Measurements from ENCODE around the gene UQCC3. TPM values are rescaled to one million over a fixed set of nuclear protein-coding genes. Genes with fewer than 3 reads are reported as not detected.

UQCC3 gene
- total RNA-seq, 1 experiment from 2014 or later = 17.9 TPM

DNA sequence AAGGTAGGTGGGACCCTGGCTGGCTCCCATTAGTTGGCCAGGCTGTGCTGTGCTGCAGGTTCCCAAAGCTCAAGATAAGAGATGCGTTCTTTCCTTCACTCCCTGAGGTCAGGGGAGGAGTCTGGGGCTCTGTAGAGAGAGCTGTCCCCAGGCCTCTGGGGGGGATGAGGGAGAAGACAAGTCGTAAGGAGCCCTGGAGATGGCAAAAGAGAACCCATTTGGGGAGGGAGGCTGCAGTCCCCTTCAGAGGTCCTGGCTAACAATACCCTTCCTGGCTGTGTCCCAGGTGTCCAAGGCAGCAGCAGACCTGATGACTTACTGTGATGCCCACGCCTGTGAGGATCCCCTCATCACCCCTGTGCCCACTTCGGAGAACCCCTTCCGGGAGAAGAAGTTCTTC is 36.9 kb downstream of the UQCC3 start:
- Histone ChIP-seq H3K27ac (ENCODE audit: low read depth, low read length) (no peak overlapping the region), H3K36me3 (ENCODE audit: control insufficient read depth in 1 of 2, insufficient read depth in 2 of 2, low read length in 2 of 2) (peaks cover 14 to 37% of the 10 kb centered on the region in 2 experiments), H3K4me2 (ENCODE audit: low read length) (no peak overlapping the region), H3K27me3 (ENCODE audit: insufficient read depth, low read length) (no peaks in the 10 kb centered on the region), H3K4me3 (replicated peaks in 1 of 2; ENCODE audit: low read depth in 1 of 2, low read length in 2 of 2) (no peak overlapping the region), H2AFZ (ENCODE audit: low read depth, low read length, poor library complexity, severe bottlenecking) (no peak overlapping the region), H3K79me2 (ENCODE audit: insufficient read depth, low read length) (peaks cover 16% of the 10 kb centered on the region), H3K9me3 (ENCODE audit: control insufficient read depth in 1 of 2, insufficient read depth in 1 of 2, low read depth in 1 of 2, low read length in 2 of 2) (no peaks in the 10 kb centered on the region), H4K20me1 (ENCODE audit: insufficient read depth) (no peaks in the 10 kb centered on the region), H3K9ac (ENCODE audit: low read length) (no peak overlapping the region), H3K4me1 (ENCODE audit: control insufficient read depth in 1 of 2, insufficient read depth in 2 of 2, low read length in 2 of 2) (peaks cover 5 to 20% of the 10 kb centered on the region in 2 experiments), H3K9me2 (ENCODE audit: insufficient read depth) (no peaks in the 10 kb centered on the region)
- DNase-seq (ENCODE audit: low read depth, low spot score) (no peak), ATAC-seq (no peak)
- intact Hi-C loops (cut with micrococcal nuclease) = no loop called here
- POLR2A ChIA-PET = interaction anchor here (0.9 kb wide), 1 partner anchor 40 kb away, joined by 3 read pairs; no protein-coding TSS in a partner anchor
- no TSS peak for BruUV-seq (replicated peaks)
- CTCF ChIA-PET = no interaction called here
- TF ChIP-seq, protein P1, sequence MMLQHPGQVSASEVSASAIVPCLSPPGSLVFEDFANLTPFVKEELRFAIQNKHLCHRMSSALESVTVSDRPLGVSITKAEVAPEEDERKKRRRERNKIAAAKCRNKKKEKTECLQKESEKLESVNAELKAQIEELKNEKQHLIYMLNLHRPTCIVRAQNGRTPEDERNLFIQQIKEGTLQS (IDR thresholded peaks at IDR 0.05) = no peak
- peak; percentile 41; the same call in 1 of the 2 replicates for TF ChIP-seq POLR2AphosphoS5 (IDR thresholded peaks at IDR 0.05; ENCODE audit: low read depth, low read length)
- RAD21 ChIA-PET (ENCODE audit: low non-redundant PET in 1 of 2, low total read pairs in 2 of 2, uncharacterized antibody in 2 of 2, unreplicated experiment in 2 of 2) = no interaction called here

DNA sequence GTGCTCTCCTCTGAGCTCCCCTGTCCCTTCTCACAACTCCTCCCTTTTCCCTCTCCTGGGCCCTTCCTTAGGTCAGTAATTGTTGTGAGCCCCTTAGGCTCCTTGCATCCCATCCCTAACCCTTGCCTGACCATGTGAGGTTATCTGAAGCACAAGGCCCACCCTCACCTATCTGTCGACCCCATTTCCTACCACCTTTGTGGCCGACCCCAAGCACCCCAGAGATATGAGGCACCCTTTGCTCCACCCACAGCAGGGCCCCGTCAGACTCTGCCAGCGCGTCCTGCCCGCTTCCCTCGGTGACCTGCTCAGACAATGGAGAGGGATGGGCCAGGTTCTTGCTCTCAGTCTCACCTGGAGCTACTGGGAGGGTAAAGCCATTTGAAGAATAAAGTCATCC is 37.3 kb downstream of the UQCC3 start:
- Histone ChIP-seq H3K9ac (ENCODE audit: low read length) (no peak overlapping the region), H3K9me3 (ENCODE audit: control insufficient read depth in 1 of 2, insufficient read depth in 1 of 2, low read depth in 1 of 2, low read length in 2 of 2) (no peaks in the 10 kb centered on the region), H3K9me2 (ENCODE audit: insufficient read depth) (no peaks in the 10 kb centered on the region), H3K79me2 (ENCODE audit: insufficient read depth, low read length) (peaks cover 20% of the 10 kb centered on the region), H3K27ac (ENCODE audit: low read depth, low read length) (no peak overlapping the region), H4K20me1 (ENCODE audit: insufficient read depth) (no peaks in the 10 kb centered on the region), H3K4me3 (replicated peaks in 1 of 2; ENCODE audit: low read depth in 1 of 2, low read length in 2 of 2) (no peak overlapping the region), H3K4me2 (ENCODE audit: low read length) (no peak overlapping the region), H3K36me3 (ENCODE audit: control insufficient read depth in 1 of 2, insufficient read depth in 2 of 2, low read length in 2 of 2) (peaks cover 18 to 40% of the 10 kb centered on the region in 2 experiments), H2AFZ (ENCODE audit: low read depth, low read length, poor library complexity, severe bottlenecking) (no peak overlapping the region), H3K4me1 (ENCODE audit: control insufficient read depth in 1 of 2, insufficient read depth in 2 of 2, low read length in 2 of 2) (peaks cover 5 to 20% of the 10 kb centered on the region in 2 experiments), H3K27me3 (ENCODE audit: insufficient read depth, low read length) (no peaks in the 10 kb centered on the region)
- RAD21 ChIA-PET (ENCODE audit: low non-redundant PET in 1 of 2, low total read pairs in 2 of 2, uncharacterized antibody in 2 of 2, unreplicated experiment in 2 of 2) = no interaction called here
- CTCF ChIA-PET = no interaction called here
- intact Hi-C loops (cut with micrococcal nuclease) = no loop called here
- ATAC-seq = no peak
- no peak for DNase-seq (ENCODE audit: low read depth, low spot score)
- POLR2A ChIA-PET = interaction anchor here (0.9 kb wide), 1 partner anchor 40 kb away, joined by 3 read pairs; no protein-coding TSS in a partner anchor
- TF ChIP-seq, protein P2, sequence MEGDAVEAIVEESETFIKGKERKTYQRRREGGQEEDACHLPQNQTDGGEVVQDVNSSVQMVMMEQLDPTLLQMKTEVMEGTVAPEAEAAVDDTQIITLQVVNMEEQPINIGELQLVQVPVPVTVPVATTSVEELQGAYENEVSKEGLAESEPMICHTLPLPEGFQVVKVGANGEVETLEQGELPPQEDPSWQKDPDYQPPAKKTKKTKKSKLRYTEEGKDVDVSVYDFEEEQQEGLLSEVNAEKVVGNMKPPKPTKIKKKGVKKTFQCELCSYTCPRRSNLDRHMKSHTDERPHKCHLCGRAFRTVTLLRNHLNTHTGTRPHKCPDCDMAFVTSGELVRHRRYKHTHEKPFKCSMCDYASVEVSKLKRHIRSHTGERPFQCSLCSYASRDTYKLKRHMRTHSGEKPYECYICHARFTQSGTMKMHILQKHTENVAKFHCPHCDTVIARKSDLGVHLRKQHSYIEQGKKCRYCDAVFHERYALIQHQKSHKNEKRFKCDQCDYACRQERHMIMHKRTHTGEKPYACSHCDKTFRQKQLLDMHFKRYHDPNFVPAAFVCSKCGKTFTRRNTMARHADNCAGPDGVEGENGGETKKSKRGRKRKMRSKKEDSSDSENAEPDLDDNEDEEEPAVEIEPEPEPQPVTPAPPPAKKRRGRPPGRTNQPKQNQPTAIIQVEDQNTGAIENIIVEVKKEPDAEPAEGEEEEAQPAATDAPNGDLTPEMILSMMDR (IDR thresholded peaks at IDR 0.05 in 2 of 3, conservative IDR thresholded peaks at IDR 0.05 in 1 of 3; ENCODE audit: borderline replicate concordance in 1 of 3, insufficient read depth in 1 of 3, low read depth in 2 of 3, low read length in 2 of 3) = no peak
- no peak for TF ChIP-seq EZH2 (IDR thresholded peaks at IDR 0.05)
- no peak for TF ChIP-seq FOSL1 (IDR thresholded peaks at IDR 0.05; ENCODE audit: low read depth)
- no peak for TF ChIP-seq JUND (IDR thresholded peaks at IDR 0.05)
- TF ChIP-seq, protein P3, sequence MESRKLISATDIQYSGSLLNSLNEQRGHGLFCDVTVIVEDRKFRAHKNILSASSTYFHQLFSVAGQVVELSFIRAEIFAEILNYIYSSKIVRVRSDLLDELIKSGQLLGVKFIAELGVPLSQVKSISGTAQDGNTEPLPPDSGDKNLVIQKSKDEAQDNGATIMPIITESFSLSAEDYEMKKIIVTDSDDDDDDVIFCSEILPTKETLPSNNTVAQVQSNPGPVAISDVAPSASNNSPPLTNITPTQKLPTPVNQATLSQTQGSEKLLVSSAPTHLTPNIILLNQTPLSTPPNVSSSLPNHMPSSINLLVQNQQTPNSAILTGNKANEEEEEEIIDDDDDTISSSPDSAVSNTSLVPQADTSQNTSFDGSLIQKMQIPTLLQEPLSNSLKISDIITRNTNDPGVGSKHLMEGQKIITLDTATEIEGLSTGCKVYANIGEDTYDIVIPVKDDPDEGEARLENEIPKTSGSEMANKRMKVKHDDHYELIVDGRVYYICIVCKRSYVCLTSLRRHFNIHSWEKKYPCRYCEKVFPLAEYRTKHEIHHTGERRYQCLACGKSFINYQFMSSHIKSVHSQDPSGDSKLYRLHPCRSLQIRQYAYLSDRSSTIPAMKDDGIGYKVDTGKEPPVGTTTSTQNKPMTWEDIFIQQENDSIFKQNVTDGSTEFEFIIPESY (IDR thresholded peaks at IDR 0.05; ENCODE audit: extremely low read depth, insufficient replicate concordance, low read length) = no peak
- TF ChIP-seq SP1 (IDR thresholded peaks at IDR 0.05; ENCODE audit: low read depth) = no peak
- no TSS peak for BruUV-seq (replicated peaks)

Measured in HCT116 (cell line).